GM12873 (cell line): ENCODE results near the gene KLC4.

Experiments used
- CTCF ChIP-seq: IDR thresholded peaks from 2 replicates; pipeline ENCODE4 v1.5.1; 2012; ENCODE audit warnings: low read depth, mild to moderate bottlenecking, moderate library complexity, low read length, control low read depth; ENCODE audit not compliant: insufficient read depth; ENCODE audit errors: missing control alignments

The KLC4 gene

GRCh38 chr6:43091436-43091991 is 32.1 kb downstream of the KLC4 start:
- no peak for TF ChIP-seq CTCF

GRCh38 chr6:43092635-43093034 is 33.2 kb downstream of the KLC4 start:
- no peak for TF ChIP-seq CTCF

DNA sequence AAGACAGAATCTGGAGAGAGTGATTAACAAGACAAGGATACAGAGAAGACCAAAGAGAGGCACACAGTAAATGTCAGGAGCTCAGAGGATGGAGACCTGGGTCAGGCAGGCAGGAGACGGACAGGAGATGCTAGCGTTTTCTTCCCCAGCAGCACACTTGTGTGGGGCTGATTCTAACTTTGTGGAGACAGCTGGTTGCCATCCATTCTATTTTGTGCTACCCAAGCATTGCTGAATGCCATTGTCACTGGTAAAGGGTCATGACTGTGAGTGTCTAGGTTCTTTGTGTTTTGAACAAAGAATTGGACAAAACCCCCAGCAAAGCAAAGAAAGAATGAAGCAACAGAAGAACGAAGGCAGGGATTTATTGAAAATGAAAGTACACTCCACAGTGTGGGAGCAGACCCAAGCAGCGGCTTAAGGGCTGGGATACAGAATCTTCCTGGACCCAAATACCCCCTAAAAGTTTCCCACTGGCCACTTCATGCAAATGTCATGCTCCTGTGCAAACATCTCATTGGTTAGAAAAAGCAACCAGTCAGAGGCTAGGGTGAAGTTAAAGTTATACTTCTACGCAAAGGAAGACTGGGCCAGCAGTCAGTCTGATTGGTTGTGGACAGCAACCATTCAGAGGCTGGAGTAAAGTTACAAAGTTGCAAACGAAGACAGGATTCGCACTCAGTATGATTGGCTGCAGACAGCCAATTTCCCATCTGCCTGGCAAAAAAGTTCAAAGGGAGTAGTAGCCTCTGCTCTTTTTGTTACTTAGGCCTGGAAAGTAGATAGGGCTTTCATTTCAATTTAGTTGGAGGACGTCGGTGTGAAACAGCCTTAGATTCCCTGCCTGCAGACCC is 34.2 kb downstream of the KLC4 start:
- no peak for TF ChIP-seq CTCF

- no peak for TF ChIP-seq CTCF
Measured at GRCh38 chr6:43095939-43096338, 36.5 kb downstream of the KLC4 start.

- TF ChIP-seq CTCF = no peak
Measured at GRCh38 chr6:43096451-43097097, 37.1 kb downstream of the KLC4 start.

DNA sequence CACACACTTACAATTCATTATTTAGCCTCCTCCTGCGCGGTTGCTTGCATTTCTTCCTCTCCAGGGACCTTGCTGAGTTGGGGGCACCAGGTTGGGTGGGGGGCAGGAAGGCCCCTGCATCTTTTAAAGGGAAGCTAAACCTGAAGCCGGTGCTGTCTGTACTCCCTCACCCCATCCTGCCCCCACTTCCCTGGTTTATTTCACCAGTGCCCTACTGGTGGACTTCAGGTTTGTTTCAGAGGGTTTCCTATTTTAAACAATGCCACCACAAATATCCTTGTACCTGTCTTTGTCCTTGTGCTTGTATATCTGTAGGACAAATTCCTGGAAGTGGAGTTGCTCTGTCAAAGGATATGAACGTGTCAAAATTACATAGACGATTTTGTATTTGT is 37.7 kb downstream of the KLC4 start:
- TF ChIP-seq CTCF = no peak

- no peak for TF ChIP-seq CTCF
Measured at GRCh38 chr6:43097502-43097901, 38.1 kb downstream of the KLC4 start.
